Neural cell (in vitro differentiated cells): ENCODE results near the gene APOD. TPM values are rescaled to one million over a fixed set of nuclear protein-coding genes. Genes with fewer than 3 reads are reported as not detected.

ENCODE experiments used
- H2AFZ ChIP-seq: fragments of 200-600, 300-800 bp; sonication (generic), shearing (Covaris generic); 2 replicates; pipeline ENCODE4 v1.6.0; 2014; ENCODE audit warnings: low read depth, mild to moderate bottlenecking, antibody characterized with exemption, low read length, moderate library complexity
- H3F3A ChIP-seq: fragments of 200-600 bp; shearing (Covaris generic); 2 replicates; pipeline ENCODE4 v1.6.1; 2016; ENCODE audit warnings: mild to moderate bottlenecking, moderate library complexity, mixed read lengths, antibody characterized with exemption, low read length; ENCODE audit not compliant: insufficient read depth, poor library complexity, severe bottlenecking
- H3K27ac ChIP-seq: fragments of 200-600, 300-800 bp; sonication (generic), shearing (Covaris generic); 2 replicates; pipeline ENCODE4 v1.5.1; 2014; ENCODE audit warnings: mild to moderate bottlenecking, low read length, moderate library complexity
- H3K27me3 ChIP-seq: fragments of 300-800, 200-600 bp; sonication (generic), shearing (Covaris generic); 2 replicates; pipeline ENCODE4 v1.6.0; 2014; ENCODE audit warnings: mild to moderate bottlenecking, low read depth, low read length, moderate library complexity; ENCODE audit not compliant: insufficient read depth
- H3K36me3 ChIP-seq: fragments of 300-800, 200-600 bp; sonication (generic), shearing (Covaris generic); 2 replicates; pipeline ENCODE4 v1.5.1; 2014; ENCODE audit warnings: mild to moderate bottlenecking, antibody characterized with exemption, low read length, moderate library complexity; ENCODE audit not compliant: insufficient read depth
- H3K4me2 ChIP-seq: fragments of 300-800, 200-600 bp; sonication (generic), shearing (Covaris generic); 2 replicates; pipeline ENCODE4 v1.6.0; 2014; ENCODE audit warnings: mild to moderate bottlenecking, low read length
- H3K4me3 ChIP-seq: fragments of 300-800, 200-600 bp; sonication (generic), shearing (Covaris generic); 2 replicates; pipeline ENCODE4 v1.5.1; 2014; ENCODE audit warnings: mild to moderate bottlenecking, low read length, moderate library complexity
- H3K79me2 ChIP-seq: fragments of 200-600 bp; shearing (Covaris generic); replicated peaks from 2 replicates; pipeline ENCODE4 v1.6.0; 2014; ENCODE audit warnings: mild to moderate bottlenecking, low read length, moderate library complexity; ENCODE audit not compliant: insufficient read depth
- H3K9ac ChIP-seq: fragments of 300-800, 200-600 bp; sonication (generic), shearing (Covaris generic); 2 replicates; pipeline ENCODE4 v1.6.1; 2016; ENCODE audit warnings: mild to moderate bottlenecking, low read length, mixed read lengths
- H3K9me2 ChIP-seq: fragments of 200-600 bp; shearing (Covaris generic); 2 replicates; pipeline ENCODE4 v1.6.1; 2016; ENCODE audit warnings: mild to moderate bottlenecking, low read length, mixed read lengths; ENCODE audit not compliant: insufficient read depth
- H3K9me3 ChIP-seq: fragments of 200-600, 300-800 bp; sonication (generic), shearing (Covaris generic); 2 replicates; pipeline ENCODE4 v1.6.1; 2016; ENCODE audit warnings: mild to moderate bottlenecking, mixed run types, low read length, moderate library complexity, mixed read lengths
- H4K20me1 ChIP-seq: fragments of 200-600 bp; shearing (Covaris generic); 2 replicates; pipeline ENCODE4 v1.6.1; 2016; ENCODE audit warnings: mild to moderate bottlenecking, mixed run types; ENCODE audit not compliant: insufficient read depth
- EP300 ChIP-seq: fragments of 450-650 bp; conservative IDR thresholded peaks from 2 replicates; pipeline ENCODE4 v1.6.1; 2014; ENCODE audit warnings: antibody characterized with exemption, mild to moderate bottlenecking, moderate library complexity; ENCODE audit not compliant: poor library complexity, severe bottlenecking
- EZH2 ChIP-seq: fragments of 200-600, 300-800 bp; shearing (Covaris generic), sonication (generic); IDR thresholded peaks from 2 replicates; pipeline ENCODE4 v1.6.1; 2014; ENCODE audit warnings: antibody characterized with exemption, low read length, borderline replicate concordance, mild to moderate bottlenecking; ENCODE audit not compliant: insufficient read depth, poor library complexity, severe bottlenecking
- MXI1 ChIP-seq: fragments of 450-650 bp; conservative IDR thresholded peaks from 2 replicates; pipeline ENCODE4 v1.6.1; 2014; ENCODE audit warnings: antibody characterized with exemption, mild to moderate bottlenecking; ENCODE audit not compliant: poor library complexity, severe bottlenecking
- POLR2AphosphoS5 ChIP-seq: IDR thresholded peaks from 2 replicates; pipeline ENCODE4 v1.6.1; 2012
- RAD21 ChIP-seq: fragments of 450-650 bp; conservative IDR thresholded peaks from 2 replicates; pipeline ENCODE4 v1.6.1; 2014; ENCODE audit warnings: antibody characterized with exemption, mild to moderate bottlenecking, moderate library complexity
- SMC3 ChIP-seq: fragments of 450-650 bp; conservative IDR thresholded peaks from 2 replicates; pipeline ENCODE4 v1.6.1; 2014; ENCODE audit warnings: antibody characterized with exemption, mild to moderate bottlenecking, moderate library complexity; ENCODE audit not compliant: poor library complexity
- TAF1 ChIP-seq: IDR thresholded peaks from 2 replicates; pipeline ENCODE4 v1.6.1; 2012; ENCODE audit warnings: low read depth
- polyA plus RNA-seq: library from polyadenylated mRNA; depleted of rRNA; stranded (reverse); fragments of >200 nt; gene quantifications from 2 replicates; pipeline ENCODE4 v1.2.3, GENCODE V29; 2014
- TF ChIP-seq, protein P1 (sequence below): fragments of 450-650 bp; IDR thresholded peaks from 2 replicates; pipeline ENCODE4 v1.5.1; 2014; ENCODE audit warnings: antibody characterized with exemption, mild to moderate bottlenecking, moderate library complexity; ENCODE audit not compliant: poor library complexity, severe bottlenecking
- TF ChIP-seq, protein P2 (sequence below): IDR thresholded peaks from 2 replicates; pipeline ENCODE4 v1.6.1; 2012; ENCODE audit warnings: borderline replicate concordance

Gene APOD
- polyA plus RNA-seq, 1 donor from 2014 or later, result not detected

DNA sequence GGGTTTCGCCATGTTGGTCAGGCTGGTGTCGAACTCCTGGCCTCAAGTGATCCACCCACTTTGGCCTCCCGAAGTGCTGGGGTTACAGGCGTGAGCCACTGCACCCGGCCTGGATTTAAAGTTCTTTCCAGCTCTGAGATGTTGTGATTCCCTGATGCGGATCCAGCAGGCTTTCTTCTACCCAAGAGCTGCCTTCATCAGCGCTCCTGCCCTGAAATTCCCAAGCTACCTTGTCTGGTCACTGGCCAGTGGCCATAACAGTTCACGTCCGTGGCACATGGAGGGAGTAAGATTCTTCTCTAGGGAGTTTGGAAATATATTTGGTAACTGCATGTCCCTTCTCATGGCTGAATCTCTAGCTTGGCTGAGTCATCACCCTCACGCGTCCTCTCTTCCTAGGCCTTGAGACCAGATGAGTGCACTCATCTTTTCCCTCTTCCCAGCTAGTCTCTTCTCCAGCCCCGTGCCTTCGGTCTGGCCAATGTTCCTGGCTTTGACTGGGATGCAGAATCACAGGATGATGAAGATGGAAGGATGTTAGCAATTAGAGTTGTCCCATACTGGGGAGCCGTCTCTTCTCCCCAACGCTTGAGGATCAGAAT is 29.8 kb upstream of the APOD start:
- Histone ChIP-seq H3K27me3 (no peaks in the 10 kb centered on the region), H3K27ac (no peak overlapping the region), H4K20me1 (no peaks in the 10 kb centered on the region), H3K9ac (no peak overlapping the region), H3K79me2 (no peaks in the 10 kb centered on the region), H3F3A (no peaks in the 10 kb centered on the region), H3K9me2 (no peaks in the 10 kb centered on the region), H3K9me3 (no peaks in the 10 kb centered on the region), H3K36me3 (no peaks in the 10 kb centered on the region), H3K4me3 (no peak overlapping the region), H3K4me2 (no peak overlapping the region), H2AFZ (no peak overlapping the region)
- TF ChIP-seq, protein P1, sequence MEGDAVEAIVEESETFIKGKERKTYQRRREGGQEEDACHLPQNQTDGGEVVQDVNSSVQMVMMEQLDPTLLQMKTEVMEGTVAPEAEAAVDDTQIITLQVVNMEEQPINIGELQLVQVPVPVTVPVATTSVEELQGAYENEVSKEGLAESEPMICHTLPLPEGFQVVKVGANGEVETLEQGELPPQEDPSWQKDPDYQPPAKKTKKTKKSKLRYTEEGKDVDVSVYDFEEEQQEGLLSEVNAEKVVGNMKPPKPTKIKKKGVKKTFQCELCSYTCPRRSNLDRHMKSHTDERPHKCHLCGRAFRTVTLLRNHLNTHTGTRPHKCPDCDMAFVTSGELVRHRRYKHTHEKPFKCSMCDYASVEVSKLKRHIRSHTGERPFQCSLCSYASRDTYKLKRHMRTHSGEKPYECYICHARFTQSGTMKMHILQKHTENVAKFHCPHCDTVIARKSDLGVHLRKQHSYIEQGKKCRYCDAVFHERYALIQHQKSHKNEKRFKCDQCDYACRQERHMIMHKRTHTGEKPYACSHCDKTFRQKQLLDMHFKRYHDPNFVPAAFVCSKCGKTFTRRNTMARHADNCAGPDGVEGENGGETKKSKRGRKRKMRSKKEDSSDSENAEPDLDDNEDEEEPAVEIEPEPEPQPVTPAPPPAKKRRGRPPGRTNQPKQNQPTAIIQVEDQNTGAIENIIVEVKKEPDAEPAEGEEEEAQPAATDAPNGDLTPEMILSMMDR, result no peak
- no peak for TF ChIP-seq EP300
- no peak for TF ChIP-seq TAF1
- TF ChIP-seq EZH2, result no peak
- TF ChIP-seq, protein P2, sequence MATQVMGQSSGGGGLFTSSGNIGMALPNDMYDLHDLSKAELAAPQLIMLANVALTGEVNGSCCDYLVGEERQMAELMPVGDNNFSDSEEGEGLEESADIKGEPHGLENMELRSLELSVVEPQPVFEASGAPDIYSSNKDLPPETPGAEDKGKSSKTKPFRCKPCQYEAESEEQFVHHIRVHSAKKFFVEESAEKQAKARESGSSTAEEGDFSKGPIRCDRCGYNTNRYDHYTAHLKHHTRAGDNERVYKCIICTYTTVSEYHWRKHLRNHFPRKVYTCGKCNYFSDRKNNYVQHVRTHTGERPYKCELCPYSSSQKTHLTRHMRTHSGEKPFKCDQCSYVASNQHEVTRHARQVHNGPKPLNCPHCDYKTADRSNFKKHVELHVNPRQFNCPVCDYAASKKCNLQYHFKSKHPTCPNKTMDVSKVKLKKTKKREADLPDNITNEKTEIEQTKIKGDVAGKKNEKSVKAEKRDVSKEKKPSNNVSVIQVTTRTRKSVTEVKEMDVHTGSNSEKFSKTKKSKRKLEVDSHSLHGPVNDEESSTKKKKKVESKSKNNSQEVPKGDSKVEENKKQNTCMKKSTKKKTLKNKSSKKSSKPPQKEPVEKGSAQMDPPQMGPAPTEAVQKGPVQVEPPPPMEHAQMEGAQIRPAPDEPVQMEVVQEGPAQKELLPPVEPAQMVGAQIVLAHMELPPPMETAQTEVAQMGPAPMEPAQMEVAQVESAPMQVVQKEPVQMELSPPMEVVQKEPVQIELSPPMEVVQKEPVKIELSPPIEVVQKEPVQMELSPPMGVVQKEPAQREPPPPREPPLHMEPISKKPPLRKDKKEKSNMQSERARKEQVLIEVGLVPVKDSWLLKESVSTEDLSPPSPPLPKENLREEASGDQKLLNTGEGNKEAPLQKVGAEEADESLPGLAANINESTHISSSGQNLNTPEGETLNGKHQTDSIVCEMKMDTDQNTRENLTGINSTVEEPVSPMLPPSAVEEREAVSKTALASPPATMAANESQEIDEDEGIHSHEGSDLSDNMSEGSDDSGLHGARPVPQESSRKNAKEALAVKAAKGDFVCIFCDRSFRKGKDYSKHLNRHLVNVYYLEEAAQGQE, result no peak
- no peak for TF ChIP-seq POLR2AphosphoS5
- TF ChIP-seq SMC3, result no peak
- TF ChIP-seq MXI1, result no peak
- no peak for TF ChIP-seq RAD21

DNA sequence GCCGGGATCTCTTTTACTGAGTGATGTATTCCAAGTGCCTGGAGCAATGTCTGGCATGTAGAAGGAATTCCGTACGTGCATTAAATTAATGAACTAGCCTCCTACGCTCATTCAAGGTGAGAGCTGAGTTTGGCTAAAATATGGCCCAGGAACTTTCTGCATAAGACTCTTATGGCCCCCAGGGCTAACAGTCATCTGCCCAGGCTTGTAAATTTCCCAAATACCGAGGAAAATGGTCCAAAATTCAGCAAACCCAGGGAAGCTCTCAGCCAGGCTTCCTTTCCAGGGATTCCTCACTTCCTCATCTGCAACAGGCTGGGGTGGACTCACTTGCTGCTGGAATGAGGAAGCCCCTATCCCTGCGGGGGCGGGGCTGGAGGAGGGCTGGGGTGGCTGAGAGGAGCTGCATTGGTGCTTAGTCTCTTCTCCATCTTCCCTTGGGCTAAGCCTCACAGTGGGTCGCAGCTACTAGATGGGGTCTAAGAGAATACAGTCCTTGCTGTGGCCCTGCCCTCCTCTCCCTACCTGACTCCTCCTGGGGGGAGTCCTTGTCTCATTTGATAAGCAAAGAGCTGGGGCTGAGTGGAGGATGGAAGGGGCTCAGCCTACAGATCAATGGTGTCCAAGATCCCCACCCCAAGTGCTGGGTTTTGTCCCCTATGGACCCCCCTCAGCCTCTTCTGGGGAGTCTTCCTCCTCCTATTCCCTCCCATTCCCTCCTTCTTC is 28.5 kb upstream of the APOD start:
- Histone ChIP-seq H3F3A (no peaks in the 10 kb centered on the region), H2AFZ (no peak overlapping the region)

More for the DNA sequence above, 28.5 kb upstream of the APOD start:
- TF ChIP-seq EZH2 (no peak), SMC3 (no peak), TAF1 (no peak)
- TF ChIP-seq, protein P1, result no peak
- H3K9me2 ChIP-seq, result no peaks in the 10 kb centered on the region
- no peak overlapping the region for H3K4me2 ChIP-seq
- H3K36me3 ChIP-seq, result no peaks in the 10 kb centered on the region
- H3K79me2 ChIP-seq, result no peaks in the 10 kb centered on the region
- H4K20me1 ChIP-seq, result no peaks in the 10 kb centered on the region
- no peak overlapping the region for H3K9ac ChIP-seq
- H3K27ac ChIP-seq, result no peak overlapping the region
- H3K4me3 ChIP-seq, result no peak overlapping the region
- no peaks in the 10 kb centered on the region for H3K27me3 ChIP-seq
- no peaks in the 10 kb centered on the region for H3K9me3 ChIP-seq
